HL-60 (cell line): ENCODE data around the gene ECI1.

ENCODE experiments used
- GABPA ChIP-seq: IDR thresholded peaks from 2 replicates; pipeline ENCODE4 v1.6.1; 2012; ENCODE audit warnings: low read depth
- TF ChIP-seq, protein P1 (sequence below): IDR thresholded peaks from one replicate; pipeline ENCODE4 v1.5.1; 2011; ENCODE audit warnings: low read length, control low read depth, inconsistent platforms; ENCODE audit not compliant: insufficient read depth
- TF ChIP-seq, protein P2 (sequence below): IDR thresholded peaks from 2 replicates; pipeline ENCODE4 v1.6.1; 2012; ENCODE audit warnings: low read depth; ENCODE audit not compliant: insufficient replicate concordance

DNA sequence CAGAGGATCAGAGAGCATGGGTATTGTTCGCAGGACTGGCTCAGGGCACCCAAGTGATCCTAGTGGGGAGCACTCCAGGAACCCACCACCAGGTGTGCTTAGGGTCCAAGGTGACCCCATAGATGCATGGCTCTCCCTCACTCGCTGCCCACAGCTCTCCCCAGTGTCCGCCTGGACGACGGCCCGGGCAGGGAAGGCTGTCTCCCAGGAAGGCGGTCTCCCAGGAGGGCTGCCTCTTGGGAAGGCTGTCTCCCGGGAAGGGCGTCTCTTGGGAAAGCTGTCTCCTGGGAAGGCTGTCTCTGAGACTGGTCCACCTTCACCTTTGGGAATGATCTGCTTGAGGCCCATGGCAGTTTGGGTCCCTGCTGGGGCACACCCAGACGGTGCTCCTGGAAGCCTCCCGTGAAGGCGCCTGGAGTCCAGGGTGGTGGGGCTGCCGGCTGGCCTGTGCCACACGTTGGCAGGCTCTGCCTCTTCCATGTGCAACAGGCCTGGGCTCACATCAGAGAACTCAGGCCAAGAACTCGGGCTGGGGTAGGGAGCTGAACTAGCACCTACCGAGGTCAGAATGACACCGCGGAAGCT lies 5.0 kb downstream of the ECI1 start:
- TF ChIP-seq, protein P1, sequence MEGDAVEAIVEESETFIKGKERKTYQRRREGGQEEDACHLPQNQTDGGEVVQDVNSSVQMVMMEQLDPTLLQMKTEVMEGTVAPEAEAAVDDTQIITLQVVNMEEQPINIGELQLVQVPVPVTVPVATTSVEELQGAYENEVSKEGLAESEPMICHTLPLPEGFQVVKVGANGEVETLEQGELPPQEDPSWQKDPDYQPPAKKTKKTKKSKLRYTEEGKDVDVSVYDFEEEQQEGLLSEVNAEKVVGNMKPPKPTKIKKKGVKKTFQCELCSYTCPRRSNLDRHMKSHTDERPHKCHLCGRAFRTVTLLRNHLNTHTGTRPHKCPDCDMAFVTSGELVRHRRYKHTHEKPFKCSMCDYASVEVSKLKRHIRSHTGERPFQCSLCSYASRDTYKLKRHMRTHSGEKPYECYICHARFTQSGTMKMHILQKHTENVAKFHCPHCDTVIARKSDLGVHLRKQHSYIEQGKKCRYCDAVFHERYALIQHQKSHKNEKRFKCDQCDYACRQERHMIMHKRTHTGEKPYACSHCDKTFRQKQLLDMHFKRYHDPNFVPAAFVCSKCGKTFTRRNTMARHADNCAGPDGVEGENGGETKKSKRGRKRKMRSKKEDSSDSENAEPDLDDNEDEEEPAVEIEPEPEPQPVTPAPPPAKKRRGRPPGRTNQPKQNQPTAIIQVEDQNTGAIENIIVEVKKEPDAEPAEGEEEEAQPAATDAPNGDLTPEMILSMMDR: no peak
- TF ChIP-seq, protein P2, sequence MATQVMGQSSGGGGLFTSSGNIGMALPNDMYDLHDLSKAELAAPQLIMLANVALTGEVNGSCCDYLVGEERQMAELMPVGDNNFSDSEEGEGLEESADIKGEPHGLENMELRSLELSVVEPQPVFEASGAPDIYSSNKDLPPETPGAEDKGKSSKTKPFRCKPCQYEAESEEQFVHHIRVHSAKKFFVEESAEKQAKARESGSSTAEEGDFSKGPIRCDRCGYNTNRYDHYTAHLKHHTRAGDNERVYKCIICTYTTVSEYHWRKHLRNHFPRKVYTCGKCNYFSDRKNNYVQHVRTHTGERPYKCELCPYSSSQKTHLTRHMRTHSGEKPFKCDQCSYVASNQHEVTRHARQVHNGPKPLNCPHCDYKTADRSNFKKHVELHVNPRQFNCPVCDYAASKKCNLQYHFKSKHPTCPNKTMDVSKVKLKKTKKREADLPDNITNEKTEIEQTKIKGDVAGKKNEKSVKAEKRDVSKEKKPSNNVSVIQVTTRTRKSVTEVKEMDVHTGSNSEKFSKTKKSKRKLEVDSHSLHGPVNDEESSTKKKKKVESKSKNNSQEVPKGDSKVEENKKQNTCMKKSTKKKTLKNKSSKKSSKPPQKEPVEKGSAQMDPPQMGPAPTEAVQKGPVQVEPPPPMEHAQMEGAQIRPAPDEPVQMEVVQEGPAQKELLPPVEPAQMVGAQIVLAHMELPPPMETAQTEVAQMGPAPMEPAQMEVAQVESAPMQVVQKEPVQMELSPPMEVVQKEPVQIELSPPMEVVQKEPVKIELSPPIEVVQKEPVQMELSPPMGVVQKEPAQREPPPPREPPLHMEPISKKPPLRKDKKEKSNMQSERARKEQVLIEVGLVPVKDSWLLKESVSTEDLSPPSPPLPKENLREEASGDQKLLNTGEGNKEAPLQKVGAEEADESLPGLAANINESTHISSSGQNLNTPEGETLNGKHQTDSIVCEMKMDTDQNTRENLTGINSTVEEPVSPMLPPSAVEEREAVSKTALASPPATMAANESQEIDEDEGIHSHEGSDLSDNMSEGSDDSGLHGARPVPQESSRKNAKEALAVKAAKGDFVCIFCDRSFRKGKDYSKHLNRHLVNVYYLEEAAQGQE: no peak
- no peak for TF ChIP-seq GABPA
